Common myeloid progenitor, CD34-positive (primary cell): ENCODE measurements around the gene SLC4A9.
"Not testable (repeated sequence)": the region's sequence is repeated elsewhere in the genome, so short reads cannot be mapped to it uniquely, and the experiment has no call there.

Experiments
- CTCF ChIA-PET: fragments of 350-600 bp; sonication (Branson Sonifier 250); formaldehyde crosslinking; loops from one replicate; lab custom pipeline; 2021; ENCODE audit warnings: antibody characterized with exemption; lab: Charles Lee
- POLR2A ChIA-PET: fragments of 350-600 bp; sonication (Branson Sonifier 250); formaldehyde crosslinking; loops from one replicate; lab custom pipeline; 2021; ENCODE audit warnings: antibody characterized with exemption; lab: Charles Lee
- DNase-seq, 3 donors: peaks; one replicate each; pipeline versions ENCODE4 v3.0.0 to v3.0.0-alpha.2; 2013
- H3K27ac ChIP-seq, 2 experiments: 1 replicate in 1 of 2; 2 replicates in 1 of 2; pipeline ENCODE4 v1.7.0; 2013; ENCODE audit warnings: inconsistent platforms in 2 of 2, low read length in 2 of 2, mild to moderate bottlenecking in 2 of 2, low read depth in 1 of 2, moderate library complexity in 1 of 2; ENCODE audit not compliant: severe bottlenecking in 2 of 2, insufficient read depth in 1 of 2, poor library complexity in 1 of 2
- H3K27me3 ChIP-seq, 5 experiments: replicated peaks in 2 of 5; 1 replicate in 3 of 5; 2 replicates in 2 of 5; pipeline versions ENCODE4 v1.6.1 to v1.7.0; 2013; ENCODE audit warnings: low read length in 4 of 5, mild to moderate bottlenecking in 2 of 5, moderate library complexity in 2 of 5, inconsistent platforms in 1 of 5; ENCODE audit not compliant: insufficient read depth in 5 of 5, control insufficient read depth in 4 of 5
- H3K36me3 ChIP-seq, 4 experiments: 1 replicate in 2 of 4; 2 replicates in 2 of 4; pipeline versions ENCODE4 v1.6.1 to v1.7.0; 2013; ENCODE audit warnings: low read length in 3 of 4, control low read depth in 1 of 4, mild to moderate bottlenecking in 1 of 4; ENCODE audit not compliant: control insufficient read depth in 4 of 4, insufficient read depth in 4 of 4
- H3K4me1 ChIP-seq, 4 experiments: 1 replicate in 3 of 4; 2 replicates in 1 of 4; pipeline versions ENCODE4 v1.6.1 to v1.7.1; 2013; ENCODE audit warnings: low read length in 3 of 4, mild to moderate bottlenecking in 3 of 4, control low read depth in 1 of 4, inconsistent platforms in 1 of 4, moderate library complexity in 1 of 4; ENCODE audit not compliant: control insufficient read depth in 4 of 4, insufficient read depth in 4 of 4; ENCODE audit errors: control extremely low read depth in 1 of 4
- H3K4me3 ChIP-seq, 7 experiments: 1 replicate in 4 of 7; 2 replicates in 3 of 7; pipeline versions ENCODE4 v1.5.1 to v1.7.0; 2013; ENCODE audit warnings: mild to moderate bottlenecking in 7 of 7, low read length in 6 of 7, moderate library complexity in 6 of 7, inconsistent platforms in 2 of 7, low read depth in 2 of 7, control low read depth in 1 of 7; ENCODE audit not compliant: insufficient read depth in 4 of 7, control insufficient read depth in 1 of 7; ENCODE audit errors: extremely low read depth in 1 of 7
- H3K9me3 ChIP-seq, 5 experiments: 1 replicate in 4 of 5; 2 replicates in 1 of 5; pipeline versions ENCODE4 v1.6.1 to v1.7.1; 2013; ENCODE audit warnings: low read length in 4 of 5, mild to moderate bottlenecking in 2 of 5, inconsistent platforms in 1 of 5, low read depth in 1 of 5, moderate library complexity in 1 of 5; ENCODE audit not compliant: control insufficient read depth in 4 of 5, insufficient read depth in 2 of 5; ENCODE audit errors: control extremely low read depth in 1 of 5
- WGBS: methylation state at CpG from one replicate; pipeline ENCODE4 v1.1.5; 2013; ENCODE audit not compliant: insufficient coverage; 5-methylcytosine and 5-hydroxymethylcytosine counted together

The SLC4A9 gene

DNA sequence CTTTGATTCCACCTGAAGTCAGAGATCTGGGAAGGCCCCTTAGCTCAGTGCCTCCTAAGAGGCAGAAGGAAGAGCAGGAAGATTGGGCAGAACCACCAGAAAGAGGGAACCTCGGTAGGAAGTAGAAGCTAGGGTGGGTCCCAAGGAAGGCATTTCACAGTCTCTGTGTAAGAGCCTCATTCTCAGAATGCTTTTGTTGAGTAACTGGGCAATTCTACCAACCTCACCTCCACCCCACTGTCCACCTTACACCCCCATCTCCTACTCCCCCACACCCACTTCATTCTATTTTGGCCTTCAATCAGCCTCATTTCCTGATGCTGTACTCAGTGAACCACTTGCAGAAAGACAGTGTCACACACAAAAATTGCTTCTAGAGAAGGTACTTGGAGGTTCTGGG is 17.1 kb upstream of the SLC4A9 start:
- ChIA-PET CTCF (interaction anchor here (0.6 to 19.8 kb wide), 6 partner anchors 7 to 93 kb away, joined by 4 to 552 read pairs (median 5); partner anchors contain the start of gene HBEGF), POLR2A (interaction anchor here (0.7 kb wide), 1 partner anchor 15 kb away, joined by 3 read pairs; no protein-coding TSS in a partner anchor)
- no CpG with 5 or more reads among the region's 1 CpG for WGBS
- no peak for DNase-seq
- peaks cover 0 to 13% (median 6%) of the 10 kb centered on the region in 5 experiments for H3K27me3 ChIP-seq
- no peaks in the 10 kb centered on the region for H3K9me3 ChIP-seq
- peaks cover 31 to 73% (median 35%) of the 10 kb centered on the region in 4 experiments for H3K4me1 ChIP-seq
- H3K27ac ChIP-seq, result no peak overlapping the region
- H3K36me3 ChIP-seq, result no peaks in the 10 kb centered on the region
- peak overlapping the region in 1 of 7 experiments; percentile 20 for H3K4me3 ChIP-seq

GRCh38 chr5:140343849-140344248 is 16.1 kb upstream of the SLC4A9 start:
- peaks cover 31 to 78% (median 38%) of the 10 kb centered on the region in 4 experiments for H3K4me1 ChIP-seq
- POLR2A ChIA-PET, result interaction anchor here (0.6 kb wide), 1 partner anchor 362 kb away, joined by 3 read pairs; no protein-coding TSS in a partner anchor

DNA sequence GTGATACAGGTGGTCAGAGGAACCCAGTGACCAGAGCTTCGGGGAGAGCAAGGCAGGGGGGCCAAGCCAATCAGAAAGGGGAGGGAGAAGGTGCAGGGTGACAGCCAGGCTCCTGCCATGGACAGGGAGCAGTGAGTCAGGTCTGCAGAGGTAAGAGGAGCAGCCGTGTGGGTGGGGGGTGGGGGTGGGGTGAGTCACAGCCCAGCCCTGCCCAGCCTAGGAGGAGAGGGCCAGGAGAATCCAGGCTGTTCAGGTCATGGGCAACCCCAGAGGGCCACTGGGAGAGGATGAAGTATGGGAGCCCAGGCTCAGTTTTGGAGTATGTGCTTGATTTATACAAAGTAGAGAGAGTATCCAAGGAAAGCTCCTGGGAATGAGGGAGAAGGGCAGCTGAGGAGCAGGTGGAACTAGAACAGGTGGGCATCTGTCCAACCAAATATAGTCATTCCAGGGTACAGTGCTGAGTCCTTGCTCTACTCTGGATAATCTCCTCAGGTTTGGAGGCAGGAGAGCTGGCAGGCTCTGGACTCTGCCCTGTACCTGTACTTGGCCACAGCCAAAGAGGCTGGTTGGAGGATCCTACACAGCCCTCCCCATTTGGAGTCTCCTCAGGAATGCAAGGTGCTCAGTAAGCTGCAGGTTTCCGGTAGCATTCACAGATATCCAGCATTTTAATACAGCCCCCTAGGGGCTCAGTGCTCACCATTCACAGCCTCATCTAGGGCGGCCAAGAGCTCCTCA is 15.1 kb upstream of the SLC4A9 start:
- ChIA-PET POLR2A (interaction anchor here (1.4 kb wide), 1 partner anchor 101 kb away, joined by 5 read pairs; no protein-coding TSS in a partner anchor), CTCF (interaction anchor here (0.7 to 19.8 kb wide), 22 partner anchors 5 to 346 kb away, joined by 3 to 552 read pairs (median 4); partner anchors contain the start of genes HARS1, HARS2, HBEGF and PFDN1)
- H3K36me3 ChIP-seq, result no peaks in the 10 kb centered on the region
- peaks cover 30 to 74% (median 38%) of the 10 kb centered on the region in 4 experiments for H3K4me1 ChIP-seq
- 95% methylated on average over 2 of the region's 4 CpGs for WGBS
- DNase-seq, result no peak
- H3K27me3 ChIP-seq, result peaks cover 0 to 13% (median 6%) of the 10 kb centered on the region in 5 experiments
- no peak overlapping the region for H3K27ac ChIP-seq
- no peaks in the 10 kb centered on the region for H3K9me3 ChIP-seq
- H3K4me3 ChIP-seq, result no peak overlapping the region

More at GRCh38 chr5:140343849-140344248, 16.1 kb upstream of the SLC4A9 start:
- H3K27me3 ChIP-seq, result peaks cover 0 to 13% (median 6%) of the 10 kb centered on the region in 5 experiments
- not testable (repeated sequence) for H3K9me3 ChIP-seq, DNase-seq, H3K36me3 ChIP-seq, H3K27ac ChIP-seq, H3K4me3 ChIP-seq
- CTCF ChIA-PET, result interaction anchor here (1.1 to 19.8 kb wide), 9 partner anchors 6 to 93 kb away, joined by 3 to 552 read pairs (median 8); partner anchors contain the start of genes HBEGF and SLC4A9
- 97% methylated on average over 5 of the region's 8 CpGs for WGBS

GRCh38 chr5:140345919-140346347 is 14.1 kb upstream of the SLC4A9 start:
- Histone ChIP-seq H3K9me3 (no peaks in the 10 kb centered on the region), H3K27me3 (peaks cover 0 to 13% (median 6%) of the 10 kb centered on the region in 5 experiments), H3K27ac (no peak overlapping the region), H3K4me3 (peak overlapping the region; percentile 44 to 80 (median 66)), H3K4me1 (peaks cover 24 to 67% (median 38%) of the 10 kb centered on the region in 4 experiments), H3K36me3 (no peaks in the 10 kb centered on the region)
- ChIA-PET POLR2A (interaction anchor here (1.4 kb wide), 1 partner anchor 102 kb away, joined by 5 read pairs; no protein-coding TSS in a partner anchor), CTCF (interaction anchor here (0.8 to 19.8 kb wide), 22 partner anchors 4 to 140 kb away, joined by 3 to 552 read pairs (median 4); partner anchors contain the start of genes HBEGF, PFDN1 and SLC4A9)
- DNase-seq, result peak; percentile 17 to 67 (median 48)
- 18% methylated on average over 24 of the region's 35 CpGs for WGBS

DNA sequence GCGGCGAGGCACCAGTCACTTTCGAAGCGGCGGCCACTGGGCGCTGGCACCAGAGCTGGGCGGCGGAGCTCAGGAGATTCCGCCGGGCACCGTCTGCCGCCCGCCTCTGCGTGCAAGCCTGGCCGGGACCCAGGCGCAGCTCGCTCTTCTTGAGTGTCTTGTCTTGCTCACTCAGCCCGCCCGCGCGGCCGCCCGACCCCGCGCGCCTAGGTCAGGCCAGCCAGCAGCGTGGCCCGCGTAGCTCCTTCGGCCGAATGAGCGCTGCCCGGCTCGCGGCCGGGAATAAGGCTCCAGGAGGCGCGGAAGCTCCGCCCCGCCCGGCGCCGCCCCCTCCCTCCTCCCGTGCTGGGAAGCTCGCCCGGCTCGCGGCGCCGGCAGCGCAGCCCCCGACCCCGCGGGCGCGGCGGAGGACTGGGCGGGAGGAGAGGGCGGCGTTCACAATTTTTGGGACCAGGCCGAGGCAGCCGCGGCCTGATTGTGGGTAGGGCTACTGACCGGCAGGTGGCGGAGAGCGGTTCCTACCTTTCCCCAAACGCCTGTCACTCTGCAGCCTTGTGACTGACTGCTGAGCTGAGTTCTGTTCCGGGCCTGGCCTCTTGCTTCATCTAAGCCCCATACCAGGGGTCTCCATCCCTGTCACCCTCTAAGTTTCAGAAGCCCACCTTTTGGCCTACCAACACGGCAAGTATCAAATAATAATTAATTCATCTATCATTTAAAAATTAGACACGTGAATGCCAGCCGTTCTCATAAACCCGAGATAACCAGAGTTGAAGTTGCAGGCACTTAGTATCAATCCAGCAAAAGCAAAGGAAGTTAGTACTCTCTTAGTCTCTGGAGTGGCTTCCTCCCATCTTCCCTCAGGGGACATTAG is 13.4 kb upstream of the SLC4A9 start, which contains the start of gene HBEGF:
HBEGF (minus strand) TSS at position 256 of the 874 bp plus-strand sequence. CDS start 275 bp downstream, outside the sequence.
- DNase-seq, result peak; percentile 50 to 59 (median 52)
- Histone ChIP-seq H3K27me3 (peaks cover 0 to 13% (median 6%) of the 10 kb centered on the region in 5 experiments), H3K36me3 (no peaks in the 10 kb centered on the region), H3K4me3 (peak within 1 kb of the TSS; percentile 44 to 80 (median 66)), H3K4me1 (peaks cover 21 to 60% (median 36%) of the 10 kb centered on the region in 4 experiments), H3K27ac (no peak within 1 kb of the TSS), H3K9me3 (no peaks in the 10 kb centered on the region)
- POLR2A ChIA-PET, result interaction anchor here (1.4 kb wide), 1 partner anchor 102 kb away, joined by 5 read pairs; no protein-coding TSS in a partner anchor
- CTCF ChIA-PET, result interaction anchor here (0.8 to 19.8 kb wide), 21 partner anchors 4 to 120 kb away, joined by 3 to 552 read pairs (median 4); partner anchors contain the start of genes HBEGF, PFDN1 and SLC4A9
- WGBS, result 0% methylated on average over 42 of the region's 72 CpGs

DNA sequence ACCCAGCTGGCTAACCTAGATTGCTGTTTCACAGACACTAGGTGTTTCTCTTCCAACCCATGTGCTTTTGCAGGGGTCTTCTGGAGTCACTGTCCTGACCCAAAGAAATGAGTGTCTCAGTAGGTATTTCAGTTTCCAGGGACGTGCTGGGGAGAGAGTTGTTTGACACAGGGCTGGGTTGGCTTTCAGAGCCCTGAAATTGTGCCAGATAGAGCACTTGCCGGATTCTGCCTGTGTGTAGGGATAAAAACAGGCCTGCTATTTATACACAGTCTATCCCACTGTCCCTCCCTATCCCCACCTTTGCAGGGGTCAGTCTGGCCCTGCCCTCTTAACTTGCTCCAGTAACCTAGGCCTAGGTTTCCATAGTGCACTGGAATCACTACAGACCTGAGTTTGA is 12.6 kb upstream of the SLC4A9 start:
- Histone ChIP-seq H3K36me3 (no peaks in the 10 kb centered on the region), H3K9me3 (no peaks in the 10 kb centered on the region), H3K4me3 (no peak overlapping the region), H3K27me3 (peaks cover 0 to 13% (median 6%) of the 10 kb centered on the region in 5 experiments), H3K27ac (no peak overlapping the region), H3K4me1 (peaks cover 15 to 52% (median 28%) of the 10 kb centered on the region in 4 experiments)
- 100% methylated on average over 2 of the region's 2 CpGs for WGBS
- ChIA-PET CTCF (interaction anchor here (0.8 to 16.8 kb wide), 10 partner anchors 10 to 121 kb away, joined by 3 to 552 read pairs (median 4); partner anchors contain the start of gene HBEGF), POLR2A (no interaction called here)
- no peak for DNase-seq
